ENCODE measurements around the gene ROR1. TPM values are rescaled to one million over a fixed set of nuclear protein-coding genes. Genes with fewer than 3 reads are reported as not detected.

ROR1 gene
- total and polyA plus RNA-seq, 9 of the 15 experiments (the other 6 are each of a cell fraction or from before 2014, with no cell fraction given): 0.02 TPM; not detected in 8

GRCh38 chr1:64049900-64050540 lies 276.2 kb downstream of the ROR1 start (continued):
- TF ChIP-seq MAFF (IDR thresholded peaks at IDR 0.05; ENCODE audit: low read length) (no peak), CTCF (IDR thresholded peaks at IDR 0.05 in 2 of 3, conservative IDR thresholded peaks at IDR 0.05 in 1 of 3; ENCODE audit: insufficient read depth in 2 of 3, low read depth in 1 of 3, low read length in 3 of 3) (no peak), SMARCA4 (IDR thresholded peaks at IDR 0.05) (no peak), SRSF9 (IDR thresholded peaks at IDR 0.05; ENCODE audit: borderline replicate concordance, low read depth, low read length) (no peak), ZNF583 (CRISPR knock-in tag; IDR thresholded peaks at IDR 0.05) (no peak), HMGXB4 (CRISPR knock-in tag; IDR thresholded peaks at IDR 0.05) (no peak), ZNF124 (CRISPR knock-in tag; IDR thresholded peaks at IDR 0.05) (no peak)

- peaks cover 0 to 4% of the 10 kb centered on the region in 2 experiments; a peak in 1 of 5 replicates for H3K27me3 ChIP-seq (ENCODE audit: control insufficient read depth in 2 of 2, insufficient read depth in 2 of 2, low read length in 2 of 2)
- H3K4me3 ChIP-seq: no peak overlapping the region
- H3K9me3 ChIP-seq (replicated peaks; ENCODE audit: control insufficient read depth, insufficient read depth, low read depth, low read length): no peaks in the 10 kb centered on the region
- no peaks in the 10 kb centered on the region for H4K20me1 ChIP-seq (replicated peaks; ENCODE audit: control insufficient read depth, insufficient read depth, low read length)
- BruUV-seq (replicated peaks): no TSS peak
- no peaks in the 10 kb centered on the region for H3K79me2 ChIP-seq (ENCODE audit: control insufficient read depth, insufficient read depth, low read length)
- intact Hi-C loops (cut with micrococcal nuclease): no loop called here
- DNase-seq (ENCODE audit: extremely low read depth in 1 of 4, low spot score in 3 of 4) (no peak), FAIRE-seq (no peak), ATAC-seq (no peak)
- no peaks in the 10 kb centered on the region for H3K36me3 ChIP-seq (ENCODE audit: control insufficient read depth, insufficient read depth, low read length)
- in situ Hi-C loops (cut with MboI): no loop called here
- H2AFZ ChIP-seq (ENCODE audit: low read depth, low read length): no peak overlapping the region
- H3K9ac ChIP-seq (ENCODE audit: insufficient read depth in 1 of 2, low read depth in 2 of 2, low read length in 2 of 2): no peak overlapping the region
- no peaks in the 10 kb centered on the region for H3K9me1 ChIP-seq (ENCODE audit: control insufficient read depth, insufficient read depth, low read length)
- WGBS (ENCODE audit: insufficient coverage, low coverage, missing lambda C conversion rate): 4% methylated on average over 2 of the region's 2 CpGs
- POLR2A ChIA-PET: interaction anchor here (0.7 kb wide), 1 partner anchor 133 kb away, joined by 3 read pairs; no protein-coding TSS in a partner anchor
- no peaks in the 10 kb centered on the region for H3K4me1 ChIP-seq (replicated peaks in 1 of 2; ENCODE audit: control insufficient read depth in 2 of 2, insufficient read depth in 2 of 2, low read length in 2 of 2)
- no peak overlapping the region for H3K27ac ChIP-seq (ENCODE audit: extremely low read depth, low read depth, low read length)
- H3K4me2 ChIP-seq (ENCODE audit: insufficient read depth, low read length): no peak overlapping the region
- CTCF ChIA-PET (ENCODE audit: low intra/inter-chr PET ratio): no interaction called here
- TF ChIP-seq ZBTB12 (CRISPR knock-in tag; IDR thresholded peaks at IDR 0.05) (no peak), FOXP1 (CRISPR knock-in tag; IDR thresholded peaks at IDR 0.05) (no peak), POLR2AphosphoS5 (IDR thresholded peaks at IDR 0.05; ENCODE audit: control insufficient read depth, insufficient read depth, low read depth, low read length) (no peak), ZFX (CRISPR knock-in tag; IDR thresholded peaks at IDR 0.05) (no peak), MYNN (IDR thresholded peaks at IDR 0.05) (no peak), MYNN (CRISPR knock-in tag; IDR thresholded peaks at IDR 0.05) (no peak), RFX1 (IDR thresholded peaks at IDR 0.05) (no peak), RCOR1 (IDR thresholded peaks at IDR 0.05; ENCODE audit: borderline replicate concordance in 1 of 2, low read depth in 2 of 2, low read length in 2 of 2) (no peak), ZC3H8 (IDR thresholded peaks at IDR 0.05) (no peak), ZNF77 (CRISPR knock-in tag; IDR thresholded peaks at IDR 0.05) (no peak), ELK3 (CRISPR knock-in tag; IDR thresholded peaks at IDR 0.05) (no peak)
These were observed 276.8 kb downstream of the ROR1 start for GRCh38 chr1:64050601-64051000.
